ENCODE measurements around the gene CREB3L2. TPM values are rescaled to one million over a fixed set of nuclear protein-coding genes. Genes with fewer than 3 reads are reported as not detected.

The CREB3L2 gene
- total RNA-seq, 3 donors from 2014 or later = 15.8 to 54.3 (median 40.6) TPM

- no peak overlapping the region for H3K4me3 ChIP-seq
- DNase-seq (no peak), ATAC-seq (peak; percentile 2)
- intact Hi-C loops (cut with DNase I, micrococcal nuclease) = no loop called here
- H3K4me1 ChIP-seq (ENCODE audit: low read depth) = peaks cover 21% of the 10 kb centered on the region
- no peaks in the 10 kb centered on the region for H3K36me3 ChIP-seq (ENCODE audit: low read depth)
- no peaks in the 10 kb centered on the region for H3K9me3 ChIP-seq
- TF ChIP-seq CTCF (IDR thresholded peaks at IDR 0.05) = no peak
Observed at GRCh38 chr7:137948845-137949330, 53.0 kb downstream of the CREB3L2 start.

GRCh38 chr7:137948083-137948844, 53.6 kb downstream of the CREB3L2 start:
- DNase-seq (no peak), ATAC-seq (no peak)
- Histone ChIP-seq H3K4me3 (no peak overlapping the region), H3K9me3 (no peaks in the 10 kb centered on the region), H3K36me3 (ENCODE audit: low read depth) (no peaks in the 10 kb centered on the region), H3K4me1 (ENCODE audit: low read depth) (peaks cover 21% of the 10 kb centered on the region)
- intact Hi-C loops (cut with DNase I, micrococcal nuclease) = no loop called here
- TF ChIP-seq CTCF (IDR thresholded peaks at IDR 0.05) = no peak

GRCh38 chr7:137947046-137947445, 54.8 kb downstream of the CREB3L2 start:
- Histone ChIP-seq H3K4me3 (no peak overlapping the region), H3K9me3 (no peaks in the 10 kb centered on the region), H3K4me1 (ENCODE audit: low read depth) (peaks cover 12% of the 10 kb centered on the region), H3K36me3 (ENCODE audit: low read depth) (no peaks in the 10 kb centered on the region)
- DNase-seq = no peak
- intact Hi-C loops (cut with DNase I, micrococcal nuclease) = no loop called here
- TF ChIP-seq CTCF (IDR thresholded peaks at IDR 0.05) = no peak
- ATAC-seq = no peak

- DNase-seq (no peak), ATAC-seq (no peak)
- Histone ChIP-seq H3K36me3 (ENCODE audit: low read depth) (no peaks in the 10 kb centered on the region), H3K9me3 (no peaks in the 10 kb centered on the region), H3K4me3 (no peak overlapping the region), H3K4me1 (ENCODE audit: low read depth) (peaks cover 11% of the 10 kb centered on the region)
- no peak for TF ChIP-seq CTCF (IDR thresholded peaks at IDR 0.05)
- intact Hi-C loops (cut with DNase I, micrococcal nuclease) = no loop called here
Observed at GRCh38 chr7:137946011-137946410, 55.9 kb downstream of the CREB3L2 start.

- peaks cover 11% of the 10 kb centered on the region for H3K4me1 ChIP-seq (ENCODE audit: low read depth)
- intact Hi-C loops (cut with DNase I, micrococcal nuclease) = no loop called here
- no peak overlapping the region for H3K4me3 ChIP-seq
- ATAC-seq (no peak), DNase-seq (no peak)
- no peaks in the 10 kb centered on the region for H3K9me3 ChIP-seq
- TF ChIP-seq CTCF (IDR thresholded peaks at IDR 0.05) = no peak
- no peaks in the 10 kb centered on the region for H3K36me3 ChIP-seq (ENCODE audit: low read depth)
Observed at GRCh38 chr7:137944168-137944567, 57.7 kb downstream of the CREB3L2 start.
